Astrocyte of the spinal cord (primary cell): Measurements from ENCODE around the gene AFDN.

Experiments used
- DNase-seq: peaks from one replicate; pipeline ENCODE4 v3.0.0; 2011; ENCODE audit warnings: low read depth, low spot score
- H3K4me3 ChIP-seq: 2 replicates; pipeline ENCODE4 v1.5.1; 2011; ENCODE audit warnings: low read depth, mild to moderate bottlenecking, low read length, moderate library complexity
- in situ Hi-C: cut with HindIII; loops from 2 replicates; pipeline ENCODE4 v1.10.0; 2017; ENCODE audit warnings: low sequenced_read_pairs
- TF ChIP-seq, protein P1 (sequence below): IDR thresholded peaks from 2 replicates; pipeline ENCODE4 v1.5.1; 2012; ENCODE audit warnings: low read depth, mild to moderate bottlenecking, low read length, inconsistent platforms

Gene AFDN

DNA sequence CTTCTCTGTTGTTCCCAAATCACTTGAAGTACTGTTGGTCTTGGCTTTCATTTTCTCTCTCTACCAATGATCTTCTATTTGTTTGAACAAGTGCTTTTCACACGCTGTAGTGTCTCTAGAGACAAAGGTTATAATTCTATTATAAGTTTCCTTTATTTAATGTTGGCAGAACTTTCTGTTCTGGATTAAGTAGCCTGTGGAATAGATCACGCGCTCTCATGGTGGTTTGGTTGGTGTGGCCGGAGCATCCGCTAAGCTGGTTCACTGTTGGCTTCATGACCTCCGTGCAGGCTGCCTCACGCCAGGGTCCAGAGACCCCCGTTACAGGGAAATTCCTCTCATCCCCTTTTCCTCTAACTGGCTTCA lies 139.8 kb downstream of the AFDN start:
- no peak overlapping the region for H3K4me3 ChIP-seq
- TF ChIP-seq, protein P1, sequence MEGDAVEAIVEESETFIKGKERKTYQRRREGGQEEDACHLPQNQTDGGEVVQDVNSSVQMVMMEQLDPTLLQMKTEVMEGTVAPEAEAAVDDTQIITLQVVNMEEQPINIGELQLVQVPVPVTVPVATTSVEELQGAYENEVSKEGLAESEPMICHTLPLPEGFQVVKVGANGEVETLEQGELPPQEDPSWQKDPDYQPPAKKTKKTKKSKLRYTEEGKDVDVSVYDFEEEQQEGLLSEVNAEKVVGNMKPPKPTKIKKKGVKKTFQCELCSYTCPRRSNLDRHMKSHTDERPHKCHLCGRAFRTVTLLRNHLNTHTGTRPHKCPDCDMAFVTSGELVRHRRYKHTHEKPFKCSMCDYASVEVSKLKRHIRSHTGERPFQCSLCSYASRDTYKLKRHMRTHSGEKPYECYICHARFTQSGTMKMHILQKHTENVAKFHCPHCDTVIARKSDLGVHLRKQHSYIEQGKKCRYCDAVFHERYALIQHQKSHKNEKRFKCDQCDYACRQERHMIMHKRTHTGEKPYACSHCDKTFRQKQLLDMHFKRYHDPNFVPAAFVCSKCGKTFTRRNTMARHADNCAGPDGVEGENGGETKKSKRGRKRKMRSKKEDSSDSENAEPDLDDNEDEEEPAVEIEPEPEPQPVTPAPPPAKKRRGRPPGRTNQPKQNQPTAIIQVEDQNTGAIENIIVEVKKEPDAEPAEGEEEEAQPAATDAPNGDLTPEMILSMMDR, result no peak
- no peak for DNase-seq
- in situ Hi-C loops, result no loop called here

DNA sequence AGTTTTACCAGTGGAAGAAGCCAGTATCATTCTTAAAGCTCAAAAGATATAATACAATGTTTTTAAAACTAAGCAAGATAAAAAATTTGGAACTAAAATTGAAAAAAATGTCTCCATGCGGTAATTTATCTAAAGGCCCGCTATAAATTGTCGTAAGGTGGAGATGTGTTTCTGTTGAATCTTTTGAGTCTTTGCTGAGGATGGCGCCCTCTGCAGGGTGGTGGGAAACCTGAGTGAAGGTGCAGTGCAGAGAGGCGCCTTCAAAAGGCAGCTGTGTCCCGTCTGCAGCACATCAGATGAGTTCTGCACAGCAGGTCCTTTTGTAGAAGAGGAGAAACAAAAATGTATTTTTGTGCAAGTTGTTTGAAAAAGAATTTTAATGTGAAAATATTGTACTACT lies 141.4 kb downstream of the AFDN start:
- in situ Hi-C loops, result no loop called here
- no peak overlapping the region for H3K4me3 ChIP-seq
- no peak for DNase-seq
- TF ChIP-seq, protein P1, result peak; percentile 47

DNA sequence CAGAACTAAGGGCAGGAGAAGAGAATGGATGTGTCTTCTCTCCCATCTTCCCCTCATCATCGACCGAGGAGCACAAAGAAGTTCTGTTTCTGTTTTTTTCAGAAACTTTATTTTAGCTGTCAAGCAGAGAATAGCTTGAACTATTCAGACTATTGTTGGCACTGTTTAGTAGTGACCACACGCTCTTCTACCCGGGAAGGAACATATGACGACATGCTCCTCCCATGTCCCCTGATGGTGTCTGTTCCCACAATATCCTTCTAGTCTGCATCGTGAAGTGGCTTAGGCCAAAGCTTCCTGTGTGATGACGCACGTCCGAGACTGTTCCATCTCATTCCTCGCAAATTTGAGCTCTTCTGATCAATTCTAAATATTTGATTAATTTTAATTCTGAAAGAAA lies 143.5 kb downstream of the AFDN start:
- peak; percentile 24 for DNase-seq
- in situ Hi-C loops, result no loop called here
- TF ChIP-seq, protein P1, result no peak
- H3K4me3 ChIP-seq, result no peak overlapping the region

DNA sequence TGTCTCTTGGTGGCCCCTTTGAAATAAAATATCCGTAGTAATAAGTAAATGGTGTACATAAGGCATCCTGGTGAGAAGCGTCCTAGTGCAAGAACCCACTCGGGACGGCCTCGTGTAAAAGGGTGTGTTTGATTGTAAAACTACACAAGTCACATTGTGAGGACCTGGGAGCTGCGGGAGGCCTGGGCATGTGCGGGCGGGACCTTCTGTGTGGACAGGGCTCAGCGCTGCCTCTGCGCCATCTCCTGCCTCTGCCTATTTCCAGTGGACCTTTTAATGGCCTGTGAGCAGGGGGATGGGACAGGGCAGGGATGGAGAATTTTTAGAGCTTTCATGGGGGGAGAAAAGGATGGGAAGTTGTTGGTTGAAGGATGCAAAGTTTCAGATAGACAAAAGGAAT lies 145.5 kb downstream of the AFDN start:
- in situ Hi-C loops, result no loop called here
- no peak overlapping the region for H3K4me3 ChIP-seq
- TF ChIP-seq, protein P1, result no peak
- no peak for DNase-seq

DNA sequence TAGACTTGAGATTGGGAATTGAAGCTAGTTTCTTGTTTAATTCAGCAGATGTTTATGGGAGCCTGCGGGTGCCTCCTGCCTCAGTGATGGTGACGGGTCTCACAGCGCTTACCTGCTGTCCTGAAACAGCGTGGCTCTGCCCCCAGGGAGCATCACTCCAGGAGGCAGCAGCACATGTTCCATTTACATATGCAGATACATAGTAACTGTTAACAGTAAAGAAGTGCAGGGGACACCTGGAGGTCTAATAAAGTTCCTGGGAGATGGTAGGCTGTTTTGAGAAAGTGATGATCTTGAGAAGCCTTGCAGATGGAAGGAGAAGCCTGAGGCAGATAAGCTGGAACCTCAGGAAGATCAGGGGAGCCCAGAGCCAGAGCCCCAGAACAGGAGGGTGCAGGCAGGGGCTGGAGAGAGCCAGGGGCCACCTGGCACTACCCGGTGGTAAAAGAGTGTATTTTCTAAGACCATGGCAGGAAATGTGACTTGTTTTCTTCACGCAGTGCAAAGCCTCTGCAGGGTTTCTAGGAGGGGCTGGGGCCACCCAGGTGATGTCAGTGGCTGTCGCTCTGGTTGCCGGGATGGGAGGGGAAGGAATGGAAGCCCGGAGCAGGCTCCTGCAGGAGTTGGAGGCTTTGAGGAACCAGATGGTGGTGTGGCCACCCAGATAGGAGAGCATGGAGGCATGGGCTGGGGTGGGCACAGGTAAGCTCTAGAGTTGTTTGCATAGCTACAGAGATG lies 146.6 kb downstream of the AFDN start:
- no peak overlapping the region for H3K4me3 ChIP-seq
- TF ChIP-seq, protein P1, result no peak
- DNase-seq, result no peak
- in situ Hi-C loops, result no loop called here

DNA sequence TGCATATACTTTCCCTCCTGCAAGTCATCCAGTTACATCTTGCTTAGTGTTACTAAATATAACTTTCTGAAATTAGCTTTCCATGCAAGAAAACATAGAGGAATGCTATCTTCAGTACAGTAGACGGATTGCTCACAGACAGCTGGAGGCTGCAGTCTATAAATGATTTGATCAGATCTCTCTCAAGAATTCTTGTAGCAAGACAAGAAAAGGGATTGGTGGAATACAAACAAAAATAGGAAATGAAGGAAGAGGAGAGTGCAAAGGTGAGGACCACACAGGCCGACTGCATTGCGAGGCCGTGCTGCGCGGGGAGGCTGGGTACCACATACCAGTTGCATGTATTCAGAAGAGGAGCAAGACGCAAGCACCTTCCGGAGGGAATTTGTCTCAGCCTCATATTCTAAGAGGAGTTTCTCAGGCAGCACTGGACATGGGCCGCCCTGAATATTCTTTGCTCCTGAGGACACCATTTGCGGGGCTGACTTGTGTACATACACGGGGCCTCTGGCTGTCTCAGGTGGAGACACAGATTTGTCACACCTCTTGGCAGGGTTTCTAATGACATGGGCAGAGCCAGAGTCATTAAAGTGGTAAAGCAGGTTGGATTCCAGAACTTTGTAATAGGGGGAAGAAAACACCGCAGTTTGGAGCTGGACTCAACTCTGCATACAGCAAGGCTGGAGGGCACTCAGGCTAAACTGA lies 148.1 kb downstream of the AFDN start:
- TF ChIP-seq, protein P1, result no peak
- in situ Hi-C loops, result no loop called here
- DNase-seq, result peak; percentile 58
- no peak overlapping the region for H3K4me3 ChIP-seq
